ENCODE measurements around the gene NEDD9.

NEDD9 gene

GRCh38 chr6:11217360-11218101 is 14.9 kb downstream of the NEDD9 start:
- TF ChIP-seq CTCF (IDR thresholded peaks at IDR 0.05), result no peak

- TF ChIP-seq CTCF (IDR thresholded peaks at IDR 0.05), result no peak
These were observed 16.7 kb downstream of the NEDD9 start for GRCh38 chr6:11215773-11216172.

DNA sequence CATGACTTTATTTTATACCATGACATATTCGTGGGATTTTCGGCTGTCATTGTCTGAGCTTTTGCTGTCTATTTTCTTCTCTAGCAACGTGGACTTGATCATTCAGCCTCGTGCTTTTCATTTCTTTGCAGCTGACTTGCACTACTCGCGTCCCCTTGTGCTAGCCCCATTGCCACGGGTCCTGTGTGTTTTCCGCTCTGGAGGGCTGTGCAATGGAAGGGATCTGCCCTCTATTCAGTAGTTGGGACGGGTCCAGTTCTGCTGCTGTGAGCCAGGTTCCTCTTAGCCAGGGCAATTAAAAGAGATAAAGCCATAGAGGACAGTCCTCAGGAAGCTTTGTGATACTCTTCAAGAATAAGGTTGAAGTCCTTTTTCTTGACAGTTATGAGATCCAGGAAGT is 17.6 kb downstream of the NEDD9 start:
- no peak for TF ChIP-seq CTCF (IDR thresholded peaks at IDR 0.05)

DNA sequence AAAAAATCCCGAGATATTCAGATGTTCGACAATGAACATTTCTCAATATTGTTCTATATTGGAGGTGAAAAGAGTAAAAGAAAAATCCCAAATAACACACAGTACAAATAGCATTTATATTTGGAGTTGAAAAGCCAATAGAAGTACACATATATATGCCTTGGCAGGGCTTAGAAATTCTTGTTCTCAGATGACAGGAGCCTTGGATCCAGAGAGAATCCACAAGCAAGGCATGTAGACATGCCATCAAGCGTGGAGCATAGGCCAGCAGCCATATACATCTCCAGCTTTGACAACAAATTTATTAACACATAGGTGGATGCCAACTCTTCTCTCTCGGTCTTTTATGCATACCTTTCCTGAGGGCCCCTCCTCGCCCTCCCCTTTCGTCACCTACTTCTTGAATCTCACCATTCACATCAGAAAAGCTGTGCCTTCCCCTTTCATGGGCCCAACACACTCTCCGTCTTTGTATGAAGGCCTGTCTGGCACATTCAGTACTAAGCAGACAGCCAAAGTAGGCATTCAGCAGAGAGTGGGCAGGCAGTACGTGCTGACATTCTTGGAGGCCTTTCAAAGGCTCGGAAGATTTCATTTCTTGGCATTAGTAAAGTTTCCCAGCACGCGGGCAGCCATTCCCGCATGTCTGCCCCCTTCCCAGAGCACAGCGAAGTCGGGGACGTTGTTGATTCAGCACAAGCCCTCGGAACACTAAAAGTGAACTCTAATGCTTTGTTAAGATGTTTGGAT is 18.2 kb downstream of the NEDD9 start:
- no peak for TF ChIP-seq CTCF (IDR thresholded peaks at IDR 0.05)

- TF ChIP-seq CTCF (IDR thresholded peaks at IDR 0.05), result no peak
These were observed 18.9 kb downstream of the NEDD9 start for GRCh38 chr6:11213422-11214021.

DNA sequence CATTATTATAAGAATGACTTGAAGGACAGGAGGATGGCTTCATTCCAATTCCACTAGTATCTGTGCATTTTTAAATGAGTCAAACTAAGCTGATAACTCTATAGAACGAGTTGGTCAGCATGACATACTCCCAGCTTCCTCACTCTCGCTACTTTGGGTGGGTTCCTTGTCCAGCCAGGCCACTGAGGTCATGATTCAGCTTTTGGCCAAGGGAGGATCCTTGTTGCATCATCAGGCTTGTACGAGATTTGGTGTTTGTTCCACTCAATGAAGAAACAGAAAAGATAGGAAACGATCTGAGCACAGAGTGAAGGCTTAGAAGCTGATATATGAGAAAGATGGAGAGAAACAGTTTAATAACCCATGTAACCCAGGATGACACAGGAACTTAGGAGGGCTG is 19.8 kb downstream of the NEDD9 start:
- TF ChIP-seq CTCF (IDR thresholded peaks at IDR 0.05), result no peak

DNA sequence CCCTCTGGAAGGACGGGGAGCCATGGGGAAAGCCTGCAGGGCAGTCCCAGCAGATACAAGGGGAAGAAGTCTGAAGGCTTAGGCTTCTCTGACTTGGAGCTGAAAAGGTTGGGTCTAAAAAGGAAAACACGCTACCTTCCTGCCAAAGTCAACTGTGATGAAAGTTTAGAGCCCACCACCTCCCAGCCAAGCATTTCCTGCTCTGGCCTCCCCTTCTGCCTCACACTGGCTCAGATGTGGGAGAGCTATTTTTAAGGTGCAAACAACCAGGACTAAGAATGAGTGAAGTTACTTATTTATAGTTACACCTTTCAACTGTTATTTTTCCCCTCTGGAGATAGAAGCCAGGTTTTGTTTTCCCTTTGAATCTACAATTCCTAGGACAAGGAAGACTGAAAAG is 21.2 kb downstream of the NEDD9 start:
- TF ChIP-seq CTCF (IDR thresholded peaks at IDR 0.05), result no peak
